Liver (tissue), 9 donors: ENCODE data around the gene PLAC9. TPM values are rescaled to one million over a fixed set of nuclear protein-coding genes. Genes with fewer than 3 reads are reported as not detected.

Experiments
- DNase-seq: peaks from one replicate; pipeline ENCODE4 v3.0.0-alpha.2; 2017; ENCODE audit warnings: low spot score
- H3K27ac ChIP-seq, 2 donors: one replicate each; pipeline ENCODE4 v1.7.0; 2013; ENCODE audit warnings: inconsistent platforms in 2 of 2, low read length in 2 of 2, control low read depth in 1 of 2, low read depth in 1 of 2, mild to moderate bottlenecking in 1 of 2
- H3K27me3 ChIP-seq, 4 donors: one replicate each; pipeline versions ENCODE4 v1.6.1 to v1.7.0; 2013; ENCODE audit warnings: low read length in 3 of 4, inconsistent platforms in 1 of 4, mild to moderate bottlenecking in 1 of 4, moderate library complexity in 1 of 4; ENCODE audit not compliant: control insufficient read depth in 4 of 4, insufficient read depth in 4 of 4
- H3K36me3 ChIP-seq, 4 donors: one replicate each; pipeline versions ENCODE4 v1.6.1 to v1.7.0; 2013; ENCODE audit warnings: low read length in 3 of 4, mild to moderate bottlenecking in 3 of 4, low read depth in 1 of 4, moderate library complexity in 1 of 4; ENCODE audit not compliant: control insufficient read depth in 4 of 4, insufficient read depth in 3 of 4
- H3K4me1 ChIP-seq, 4 donors: one replicate each; pipeline versions ENCODE4 v1.6.1 to v1.7.0; 2013; ENCODE audit warnings: low read length in 3 of 4, mild to moderate bottlenecking in 3 of 4, moderate library complexity in 1 of 4; ENCODE audit not compliant: control insufficient read depth in 4 of 4, insufficient read depth in 4 of 4
- H3K4me3 ChIP-seq, 3 donors: one replicate each; pipeline versions ENCODE4 v1.6.1 to v1.7.0; 2013; ENCODE audit warnings: low read length in 3 of 3, control low read depth in 1 of 3, low read depth in 1 of 3, mild to moderate bottlenecking in 1 of 3
- H3K9ac ChIP-seq, 2 donors: one replicate each; pipeline ENCODE4 v1.7.0; 2013; ENCODE audit warnings: low read length in 2 of 2, mild to moderate bottlenecking in 2 of 2, moderate library complexity in 2 of 2, control low read depth in 1 of 2, low read depth in 1 of 2
- H3K9me3 ChIP-seq, 4 donors: one replicate each; pipeline versions ENCODE4 v1.6.1 to v1.7.0; 2013; ENCODE audit warnings: low read length in 3 of 4; ENCODE audit not compliant: control insufficient read depth in 4 of 4
- EGR1 ChIP-seq, 2 donors: IDR thresholded peaks; 2 replicates each; pipeline ENCODE4 v1.6.1; 2016 to 2018; ENCODE audit warnings: antibody characterized with exemption in 2 of 2, low read depth in 2 of 2
- FOXA1 ChIP-seq: IDR thresholded peaks from 2 replicates; pipeline ENCODE4 v1.6.1; 2016; ENCODE audit warnings: antibody characterized with exemption
- FOXA2 ChIP-seq: IDR thresholded peaks from 2 replicates; pipeline ENCODE4 v1.6.1; 2016; ENCODE audit warnings: antibody characterized with exemption
- GABPA ChIP-seq, 2 donors: IDR thresholded peaks in 1 of 2; conservative IDR thresholded peaks in 1 of 2; 2 replicates each; pipeline ENCODE4 v1.6.1; 2016; ENCODE audit warnings: antibody characterized with exemption in 2 of 2, mild to moderate bottlenecking in 1 of 2, moderate library complexity in 1 of 2
- HNF4A ChIP-seq, 2 donors: conservative IDR thresholded peaks; 2 replicates each; pipeline ENCODE4 v1.6.1; 2016; ENCODE audit warnings: antibody characterized with exemption in 2 of 2, mild to moderate bottlenecking in 2 of 2
- HNF4G ChIP-seq: IDR thresholded peaks from 2 replicates; pipeline ENCODE4 v1.6.1; 2016; ENCODE audit warnings: antibody characterized with exemption
- JUND ChIP-seq, 2 donors: IDR thresholded peaks; 2 replicates each; pipeline ENCODE4 v1.6.1; 2016; ENCODE audit warnings: antibody characterized with exemption in 2 of 2
- NR2F2 ChIP-seq: IDR thresholded peaks from 2 replicates; pipeline ENCODE4 v1.6.1; 2016; ENCODE audit warnings: antibody characterized with exemption
- RAD21 ChIP-seq, 2 donors: IDR thresholded peaks; 2 replicates each; pipeline ENCODE4 v1.6.1; 2016; ENCODE audit warnings: antibody characterized with exemption in 2 of 2, mild to moderate bottlenecking in 2 of 2
- RXRA ChIP-seq, 2 donors: IDR thresholded peaks; 2 replicates each; pipeline ENCODE4 v1.6.1; 2017 to 2018; ENCODE audit warnings: antibody characterized with exemption in 2 of 2, mild to moderate bottlenecking in 1 of 2
- SP1 ChIP-seq: IDR thresholded peaks from 2 replicates; pipeline ENCODE4 v1.6.1; 2018; ENCODE audit warnings: antibody characterized with exemption, mild to moderate bottlenecking
- TAF1 ChIP-seq: conservative IDR thresholded peaks from 2 replicates; pipeline ENCODE4 v1.6.1; 2016; ENCODE audit warnings: antibody characterized with exemption, mild to moderate bottlenecking
- YY1 ChIP-seq: IDR thresholded peaks from 2 replicates; pipeline ENCODE4 v1.6.1; 2016; ENCODE audit warnings: antibody characterized with exemption, mild to moderate bottlenecking
- WGBS: extraction: QIAGEN DNeasy Blood & Tissue Kit; methylation state at CpG from one replicate; pipeline ENCODE4 v1.1.7; 2013; 5-methylcytosine and 5-hydroxymethylcytosine counted together
- polyA plus RNA-seq, 2 donors: library from polyadenylated mRNA; stranded (reverse) in 1 of 2; unstranded in 1 of 2; fragments of 200-250 nt in 1 of 2; fragments of >200 nt in 1 of 2; fragmentation: Nextera tagmentation in 1 of 2; extraction: Ambion mirVana in 1 of 2; gene quantifications; one replicate each; pipeline versions ENCODE4 v1.2.1 to v1.2.3, GENCODE V29; 2013 to 2015
- total RNA-seq, 2 donors: library from RNA; depleted of rRNA; stranded (reverse); fragments of >200 nt; gene quantifications; one replicate each; pipeline ENCODE4 v1.2.3, GENCODE V29; 2014
- TF ChIP-seq, protein P1 (sequence below): IDR thresholded peaks from 2 replicates; pipeline ENCODE4 v1.6.1; 2016; ENCODE audit warnings: antibody characterized with exemption, mild to moderate bottlenecking
- TF ChIP-seq, protein P2 (sequence below): IDR thresholded peaks from 2 replicates; pipeline ENCODE4 v1.6.1; 2016; ENCODE audit warnings: antibody characterized with exemption
- TF ChIP-seq, protein P3 (sequence below): IDR thresholded peaks from 2 replicates; pipeline ENCODE4 v1.6.1; 2016; ENCODE audit warnings: antibody characterized with exemption
- TF ChIP-seq, protein P4 (sequence below): IDR thresholded peaks from 2 replicates; pipeline ENCODE4 v1.6.1; 2016; ENCODE audit warnings: antibody characterized with exemption
- TF ChIP-seq, protein P5 (sequence below): fragments of 150-350 bp; IDR thresholded peaks from 2 replicates; pipeline ENCODE4 v1.5.1; 2017; ENCODE audit warnings: improper control_type of control experiment, low read depth, low read length; ENCODE audit not compliant: missing input control
- donor health status: healthy.
- donor health status: healthy.
- donor health status: healthy.
- donor health status: healthy.
- donor health status: healthy.

The PLAC9 gene
- total and polyA plus RNA-seq, 4 donors = 0.67 to 5.6 (median 2.1) TPM

DNA sequence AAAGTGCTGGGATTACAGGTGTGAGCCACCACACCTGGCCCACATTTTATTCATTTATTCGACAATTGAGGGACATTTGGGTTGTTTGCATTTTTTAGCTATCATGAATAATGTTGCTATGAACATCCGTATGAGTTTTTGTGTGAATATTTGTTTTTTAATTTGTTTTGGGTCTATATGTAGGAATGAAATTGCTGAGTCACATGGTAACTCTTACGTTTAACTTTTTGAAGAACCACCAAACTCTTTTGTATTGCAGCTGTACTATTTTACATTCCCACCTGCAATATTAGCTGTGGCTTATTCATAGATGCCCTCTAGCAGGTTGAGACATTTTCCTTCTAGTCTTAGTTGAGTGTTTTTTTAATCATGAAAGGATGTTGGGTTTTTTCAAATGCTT is 14.4 kb downstream of the PLAC9 start:
- 85% methylated on average over 3 of the region's 3 CpGs for WGBS
- no peak overlapping the region for H3K27ac ChIP-seq

DNA sequence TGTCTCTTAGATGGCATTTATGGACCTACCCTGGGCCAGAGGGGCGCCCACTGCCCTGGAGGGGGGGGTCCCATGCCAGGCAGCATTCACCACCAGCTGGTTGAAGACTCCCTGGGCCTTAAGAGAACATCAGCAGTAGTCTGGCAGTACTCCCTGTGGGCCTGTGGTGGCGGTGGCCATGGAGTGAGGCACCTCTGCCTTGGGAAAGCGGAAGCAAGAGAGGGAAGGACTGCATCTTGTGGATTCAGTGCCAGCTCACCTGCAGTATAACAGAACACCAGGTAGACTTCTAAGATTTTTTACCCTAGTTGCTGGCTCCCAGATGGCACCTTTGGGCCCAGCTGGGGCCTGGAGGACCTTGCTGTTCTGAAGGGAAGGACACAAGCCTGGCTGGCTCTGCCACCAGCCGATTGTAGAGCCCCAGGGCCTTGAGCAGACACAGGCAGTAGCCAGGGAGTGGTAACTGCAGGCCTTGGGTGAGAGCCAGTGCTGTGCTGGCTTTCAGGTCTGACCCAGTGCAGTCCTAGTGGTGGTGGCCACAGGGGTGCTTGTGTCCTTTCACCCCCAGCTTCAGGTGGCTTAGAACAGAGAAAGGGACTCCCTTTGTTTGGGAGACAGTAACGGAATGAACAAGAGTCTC is 15.8 kb downstream of the PLAC9 start:
- no peak for DNase-seq
- TF ChIP-seq EGR1 (IDR thresholded peaks at IDR 0.05; ENCODE audit: low read depth in 2 of 2) (no peak), HNF4G (no peak), FOXA1 (no peak), FOXA2 (no peak), GABPA (IDR thresholded peaks at IDR 0.05 in 1 of 2, conservative IDR thresholded peaks at IDR 0.05 in 1 of 2) (no peak), TAF1 (no peak), YY1 (no peak), RXRA (IDR thresholded peaks at IDR 0.05) (no peak), SP1 (no peak), RAD21 (IDR thresholded peaks at IDR 0.05) (no peak), JUND (IDR thresholded peaks at IDR 0.05) (no peak), HNF4A (conservative IDR thresholded peaks at IDR 0.05) (no peak), NR2F2 (no peak)
- TF ChIP-seq, protein P1, sequence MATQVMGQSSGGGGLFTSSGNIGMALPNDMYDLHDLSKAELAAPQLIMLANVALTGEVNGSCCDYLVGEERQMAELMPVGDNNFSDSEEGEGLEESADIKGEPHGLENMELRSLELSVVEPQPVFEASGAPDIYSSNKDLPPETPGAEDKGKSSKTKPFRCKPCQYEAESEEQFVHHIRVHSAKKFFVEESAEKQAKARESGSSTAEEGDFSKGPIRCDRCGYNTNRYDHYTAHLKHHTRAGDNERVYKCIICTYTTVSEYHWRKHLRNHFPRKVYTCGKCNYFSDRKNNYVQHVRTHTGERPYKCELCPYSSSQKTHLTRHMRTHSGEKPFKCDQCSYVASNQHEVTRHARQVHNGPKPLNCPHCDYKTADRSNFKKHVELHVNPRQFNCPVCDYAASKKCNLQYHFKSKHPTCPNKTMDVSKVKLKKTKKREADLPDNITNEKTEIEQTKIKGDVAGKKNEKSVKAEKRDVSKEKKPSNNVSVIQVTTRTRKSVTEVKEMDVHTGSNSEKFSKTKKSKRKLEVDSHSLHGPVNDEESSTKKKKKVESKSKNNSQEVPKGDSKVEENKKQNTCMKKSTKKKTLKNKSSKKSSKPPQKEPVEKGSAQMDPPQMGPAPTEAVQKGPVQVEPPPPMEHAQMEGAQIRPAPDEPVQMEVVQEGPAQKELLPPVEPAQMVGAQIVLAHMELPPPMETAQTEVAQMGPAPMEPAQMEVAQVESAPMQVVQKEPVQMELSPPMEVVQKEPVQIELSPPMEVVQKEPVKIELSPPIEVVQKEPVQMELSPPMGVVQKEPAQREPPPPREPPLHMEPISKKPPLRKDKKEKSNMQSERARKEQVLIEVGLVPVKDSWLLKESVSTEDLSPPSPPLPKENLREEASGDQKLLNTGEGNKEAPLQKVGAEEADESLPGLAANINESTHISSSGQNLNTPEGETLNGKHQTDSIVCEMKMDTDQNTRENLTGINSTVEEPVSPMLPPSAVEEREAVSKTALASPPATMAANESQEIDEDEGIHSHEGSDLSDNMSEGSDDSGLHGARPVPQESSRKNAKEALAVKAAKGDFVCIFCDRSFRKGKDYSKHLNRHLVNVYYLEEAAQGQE = no peak
- TF ChIP-seq, protein P2, sequence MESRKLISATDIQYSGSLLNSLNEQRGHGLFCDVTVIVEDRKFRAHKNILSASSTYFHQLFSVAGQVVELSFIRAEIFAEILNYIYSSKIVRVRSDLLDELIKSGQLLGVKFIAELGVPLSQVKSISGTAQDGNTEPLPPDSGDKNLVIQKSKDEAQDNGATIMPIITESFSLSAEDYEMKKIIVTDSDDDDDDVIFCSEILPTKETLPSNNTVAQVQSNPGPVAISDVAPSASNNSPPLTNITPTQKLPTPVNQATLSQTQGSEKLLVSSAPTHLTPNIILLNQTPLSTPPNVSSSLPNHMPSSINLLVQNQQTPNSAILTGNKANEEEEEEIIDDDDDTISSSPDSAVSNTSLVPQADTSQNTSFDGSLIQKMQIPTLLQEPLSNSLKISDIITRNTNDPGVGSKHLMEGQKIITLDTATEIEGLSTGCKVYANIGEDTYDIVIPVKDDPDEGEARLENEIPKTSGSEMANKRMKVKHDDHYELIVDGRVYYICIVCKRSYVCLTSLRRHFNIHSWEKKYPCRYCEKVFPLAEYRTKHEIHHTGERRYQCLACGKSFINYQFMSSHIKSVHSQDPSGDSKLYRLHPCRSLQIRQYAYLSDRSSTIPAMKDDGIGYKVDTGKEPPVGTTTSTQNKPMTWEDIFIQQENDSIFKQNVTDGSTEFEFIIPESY = no peak
- TF ChIP-seq, protein P3, sequence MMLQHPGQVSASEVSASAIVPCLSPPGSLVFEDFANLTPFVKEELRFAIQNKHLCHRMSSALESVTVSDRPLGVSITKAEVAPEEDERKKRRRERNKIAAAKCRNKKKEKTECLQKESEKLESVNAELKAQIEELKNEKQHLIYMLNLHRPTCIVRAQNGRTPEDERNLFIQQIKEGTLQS = no peak
- TF ChIP-seq, protein P4, sequence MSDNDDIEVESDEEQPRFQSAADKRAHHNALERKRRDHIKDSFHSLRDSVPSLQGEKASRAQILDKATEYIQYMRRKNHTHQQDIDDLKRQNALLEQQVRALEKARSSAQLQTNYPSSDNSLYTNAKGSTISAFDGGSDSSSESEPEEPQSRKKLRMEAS = no peak
- TF ChIP-seq, protein P5, sequence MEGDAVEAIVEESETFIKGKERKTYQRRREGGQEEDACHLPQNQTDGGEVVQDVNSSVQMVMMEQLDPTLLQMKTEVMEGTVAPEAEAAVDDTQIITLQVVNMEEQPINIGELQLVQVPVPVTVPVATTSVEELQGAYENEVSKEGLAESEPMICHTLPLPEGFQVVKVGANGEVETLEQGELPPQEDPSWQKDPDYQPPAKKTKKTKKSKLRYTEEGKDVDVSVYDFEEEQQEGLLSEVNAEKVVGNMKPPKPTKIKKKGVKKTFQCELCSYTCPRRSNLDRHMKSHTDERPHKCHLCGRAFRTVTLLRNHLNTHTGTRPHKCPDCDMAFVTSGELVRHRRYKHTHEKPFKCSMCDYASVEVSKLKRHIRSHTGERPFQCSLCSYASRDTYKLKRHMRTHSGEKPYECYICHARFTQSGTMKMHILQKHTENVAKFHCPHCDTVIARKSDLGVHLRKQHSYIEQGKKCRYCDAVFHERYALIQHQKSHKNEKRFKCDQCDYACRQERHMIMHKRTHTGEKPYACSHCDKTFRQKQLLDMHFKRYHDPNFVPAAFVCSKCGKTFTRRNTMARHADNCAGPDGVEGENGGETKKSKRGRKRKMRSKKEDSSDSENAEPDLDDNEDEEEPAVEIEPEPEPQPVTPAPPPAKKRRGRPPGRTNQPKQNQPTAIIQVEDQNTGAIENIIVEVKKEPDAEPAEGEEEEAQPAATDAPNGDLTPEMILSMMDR = no peak
- WGBS = 78% methylated on average over 5 of the region's 5 CpGs
- Histone ChIP-seq H3K4me1 (peaks cover 4 to 9% (median 5%) of the 10 kb centered on the region in 4 donors), H3K9me3 (no peaks in the 10 kb centered on the region), H3K9ac (no peak overlapping the region), H3K4me3 (no peak overlapping the region), H3K27ac (no peak overlapping the region), H3K36me3 (peaks cover 0 to 20% (median 13%) of the 10 kb centered on the region in 4 donors), H3K27me3 (no peaks in the 10 kb centered on the region)

More for the DNA sequence above, 14.4 kb downstream of the PLAC9 start:
- Histone ChIP-seq H3K4me1 (peaks cover 4 to 9% (median 5%) of the 10 kb centered on the region in 4 donors), H3K9me3 (no peaks in the 10 kb centered on the region), H3K9ac (no peak overlapping the region), H3K36me3 (peaks cover 0 to 17% (median 7%) of the 10 kb centered on the region in 4 donors), H3K4me3 (no peak overlapping the region), H3K27me3 (no peaks in the 10 kb centered on the region)
- TF ChIP-seq NR2F2 (no peak), HNF4A (conservative IDR thresholded peaks at IDR 0.05) (no peak), YY1 (no peak)
- TF ChIP-seq, protein P4 = no peak
- TF ChIP-seq, protein P2 = no peak
- no peak for DNase-seq
